GM12878 (cell line): Measurements from ENCODE around the gene OR52E1. TPM values are rescaled to one million over a fixed set of nuclear protein-coding genes. Genes with fewer than 3 reads are reported as not detected.

Source experiments
- ATAC-seq: fragments of 200-7000 bp; cut with Tn5 transposase; 3 replicates; pipeline ENCODE4 v1.9.1; 2020; ENCODE audit warnings: mild to moderate bottlenecking, moderate library complexity
- BruUV-seq: library from RNA; stranded (reverse); fragments of 400-500 nt; replicated peaks from 2 replicates; lab custom pipeline; 2021; lab: Mats Ljungman, UMichigan
- CTCF ChIA-PET: fragments of 300-600 bp; sonication (Branson Sonifier 250); formaldehyde crosslinking; extraction: SDS; loops from one replicate; lab custom pipeline; 2021; ENCODE audit warnings: inconsistent platforms; lab: Yijun Ruan, JAX
- POLR2A ChIA-PET: fragments of 350-600 bp; formaldehyde crosslinking; extraction: SDS; loops from one replicate; lab custom pipeline; 2021; ENCODE audit warnings: inconsistent platforms; lab: Charles Lee
- RAD21 ChIA-PET: fragments of 300-600 bp; sonication (Branson Sonifier 250); formaldehyde crosslinking; loops from one replicate; lab custom pipeline; 2023; ENCODE audit warnings: antibody characterized with exemption; ENCODE audit not compliant: unreplicated experiment; lab: Charles Lee
- SMC1A ChIA-PET: fragments of 300-600 bp; sonication (Branson Sonifier 250); formaldehyde crosslinking; loops from one replicate; lab custom pipeline; 2023; ENCODE audit not compliant: unreplicated experiment, uncharacterized antibody; lab: Charles Lee
- DNase-seq: peaks from one replicate; pipeline ENCODE4 v3.0.0-alpha.2; 2011; ENCODE audit warnings: low read depth, low spot score
- FAIRE-seq: peaks from 3 replicates; lab custom pipeline; 2011; peaks lifted over from hg19 to GRCh38; lab: Jason Lieb, UNC
- H2AFZ ChIP-seq: 2 replicates; pipeline ENCODE4 v1.6.0; 2011; ENCODE audit warnings: low read depth, low read length, control low read depth; ENCODE audit not compliant: control insufficient read depth
- H3K27ac ChIP-seq: 2 replicates; pipeline ENCODE4 v1.5.1; 2011; ENCODE audit warnings: control low read depth; ENCODE audit not compliant: control insufficient read depth, insufficient read depth
- H3K27me3 ChIP-seq, 2 experiments: replicated peaks in 1 of 2; 2 replicates each; pipeline versions ENCODE4 v1.6.0 to v1.6.1; 2011; ENCODE audit warnings: low read length in 1 of 2; ENCODE audit not compliant: control insufficient read depth in 2 of 2, insufficient read depth in 2 of 2
- H3K36me3 ChIP-seq, 2 experiments: 2 replicates each; pipeline ENCODE4 v1.5.1; 2011; ENCODE audit warnings: low read length in 1 of 2; ENCODE audit not compliant: control insufficient read depth in 2 of 2, insufficient read depth in 2 of 2
- H3K4me1 ChIP-seq: 2 replicates; pipeline ENCODE4 v1.6.1; 2011; ENCODE audit warnings: mild to moderate bottlenecking, low read length, moderate library complexity, mixed read lengths; ENCODE audit not compliant: control insufficient read depth, insufficient read depth
- H3K4me2 ChIP-seq: 2 replicates; pipeline ENCODE4 v1.6.0; 2011; ENCODE audit warnings: control low read depth; ENCODE audit not compliant: control insufficient read depth, insufficient read depth
- H3K4me3 ChIP-seq: fragments of 200-600 bp; sonication (generic); 2 replicates; pipeline ENCODE4 v1.5.1; 2016
- H3K79me2 ChIP-seq: 2 replicates; pipeline ENCODE4 v1.6.0; 2011; ENCODE audit warnings: low read length; ENCODE audit not compliant: control insufficient read depth, insufficient read depth
- H3K9ac ChIP-seq: 2 replicates; pipeline ENCODE4 v1.8.0; 2011; ENCODE audit warnings: low read length, control low read depth, mixed read lengths; ENCODE audit not compliant: control insufficient read depth, insufficient read depth
- H3K9me3 ChIP-seq: replicated peaks from 3 replicates; pipeline ENCODE4 v1.5.1; 2011; ENCODE audit warnings: mild to moderate bottlenecking, low read length; ENCODE audit not compliant: control insufficient read depth, insufficient read depth
- H4K20me1 ChIP-seq: 2 replicates; pipeline ENCODE4 v1.6.0; 2011; ENCODE audit not compliant: control insufficient read depth, insufficient read depth
- CHD1 ChIP-seq: IDR thresholded peaks from 2 replicates; pipeline ENCODE4 v1.6.1; 2012; ENCODE audit warnings: low read depth, low read length, improper control_type of control experiment
- EZH2 ChIP-seq: IDR thresholded peaks from 2 replicates; pipeline ENCODE4 v1.6.1; 2012; ENCODE audit warnings: low read depth, mild to moderate bottlenecking, control low read depth, inconsistent platforms, low read length, borderline replicate concordance; ENCODE audit not compliant: control insufficient read depth
- FOXM1 ChIP-seq: IDR thresholded peaks from 2 replicates; pipeline ENCODE4 v1.6.1; 2012; ENCODE audit warnings: low read depth, mild to moderate bottlenecking, inconsistent platforms, low read length, moderate library complexity
- HDAC6 ChIP-seq: fragments of 200-600 bp; sonication (generic); IDR thresholded peaks from one replicate; pipeline ENCODE4 v1.8.0; 2017; ENCODE audit warnings: antibody characterized with exemption; ENCODE audit not compliant: unreplicated experiment
- KAT2A ChIP-seq: conservative IDR thresholded peaks from 2 replicates; pipeline ENCODE4 v1.6.1; 2011; ENCODE audit warnings: low read depth, low read length; ENCODE audit not compliant: control insufficient read depth
- MTA3 ChIP-seq: IDR thresholded peaks from 2 replicates; pipeline ENCODE4 v1.6.1; 2012; ENCODE audit warnings: low read length, inconsistent platforms, borderline replicate concordance
- RCOR1 ChIP-seq: conservative IDR thresholded peaks from 2 replicates; pipeline ENCODE4 v1.6.1; 2012; ENCODE audit warnings: low read depth, low read length, improper control_type of control experiment
- SIN3A ChIP-seq: IDR thresholded peaks from 2 replicates; pipeline ENCODE4 v1.6.1; 2012; ENCODE audit warnings: low read depth, low read length, improper control_type of control experiment
- ZBTB40 ChIP-seq: fragments of 450-650 bp; IDR thresholded peaks from 2 replicates; pipeline ENCODE4 v1.6.1; 2016; ENCODE audit warnings: mild to moderate bottlenecking, moderate library complexity, borderline replicate concordance
- ZNF217 ChIP-seq: fragments of 450-650 bp; IDR thresholded peaks from 2 replicates; pipeline ENCODE4 v1.6.1; 2017; ENCODE audit warnings: antibody characterized with exemption, mild to moderate bottlenecking
- WGBS: methylation state at CpG from one replicate; pipeline ENCODE4 v1.1.6; 2016; ENCODE audit warnings: low lambda C conversion rate; ENCODE audit not compliant: insufficient replicate concordance, insufficient coverage; ENCODE audit errors: missing lambda C conversion rate; 5-methylcytosine and 5-hydroxymethylcytosine counted together
- in situ Hi-C: fragments of 300-500 bp; cut with MboI; formaldehyde crosslinking; loops from 9 replicates; pipeline ENCODE4 v1.14.3; 2018; ENCODE audit warnings: mixed read lengths
- intact Hi-C: fragments of 100-400 bp; cut with micrococcal nuclease; formaldehyde crosslinking; loops from one replicate; pipeline ENCODE4 v1.14.2; 2022; ENCODE audit not compliant: unreplicated experiment
- polyA plus RNA-seq, 11 experiments: library from polyadenylated mRNA; depleted of rRNA in 4 of 11; unstranded in 6 of 11; stranded (reverse) in 5 of 11; fragments of >200 nt; fragmentation: Nextera tagmentation in 4 of 11; fragmentation: Illumina TruSeq in 1 of 11; extraction: Ambion mirVana in 4 of 11; extraction: Trizol in 1 of 11; gene quantifications; 1 replicate in 1 of 11; 2 replicates in 10 of 11; pipeline versions ENCODE4 v1.2.1 to v1.2.3, GENCODE V29; 2011 to 2016; ENCODE audit warnings: inconsistent platforms in 2 of 11, missing spikeins in 2 of 11, low read depth in 1 of 11
- total RNA-seq, 4 experiments: library from RNA; depleted of rRNA in 3 of 4; stranded (reverse); fragments of >200 nt in 3 of 4; fragmentation: Illumina TruSeq in 1 of 4; extraction: Trizol in 1 of 4; gene quantifications; 2 replicates each; pipeline versions ENCODE4 v1.2.1 to v1.2.3, GENCODE V29; 2013 to 2021
- TF ChIP-seq, protein P1 (sequence below): fragments of 450-650 bp; formaldehyde crosslinking; IDR thresholded peaks from 2 replicates; pipeline ENCODE4 v1.4.0; 2022; ENCODE audit warnings: mild to moderate bottlenecking, moderate library complexity
- TF ChIP-seq, protein P2 (sequence below): fragments of 450-650 bp; IDR thresholded peaks from 2 replicates; pipeline ENCODE4 v1.6.1; 2017; ENCODE audit warnings: mild to moderate bottlenecking, moderate library complexity

The OR52E1 gene
- total and polyA plus RNA-seq, 10 of the 15 experiments (the other 5 are each of a cell fraction or from before 2014, with no cell fraction given): not detected

GRCh38 chr11:5021996-5022395 is 47.4 kb upstream of the OR52E1 start:
- Histone ChIP-seq H3K4me2 (no peak overlapping the region), H3K27me3 (no peaks in the 10 kb centered on the region), H3K4me3 (no peak overlapping the region), H2AFZ (no peak overlapping the region), H3K4me1 (no peaks in the 10 kb centered on the region), H3K79me2 (no peaks in the 10 kb centered on the region), H3K27ac (no peak overlapping the region), H3K36me3 (no peaks in the 10 kb centered on the region), H3K9me3 (no peaks in the 10 kb centered on the region; the same call in 2 of the 3 replicates), H4K20me1 (no peaks in the 10 kb centered on the region; the same call in 1 of the 2 replicates), H3K9ac (no peak overlapping the region)
- FAIRE-seq (no peak), ATAC-seq (no peak), DNase-seq (no peak)
- intact Hi-C loops (no loop called here), in situ Hi-C loops (no loop called here)
- BruUV-seq: no TSS peak
- ChIA-PET CTCF (no interaction called here), RAD21 (no interaction called here), SMC1A (no interaction called here), POLR2A (no interaction called here)
- WGBS: 59% methylated on average over 2 of the region's 2 CpGs
- TF ChIP-seq HDAC6 (no peak), ZNF217 (no peak), KAT2A (no peak), MTA3 (no peak), CHD1 (no peak), RCOR1 (no peak), SIN3A (no peak), FOXM1 (no peak), ZBTB40 (no peak), EZH2 (no peak)
- TF ChIP-seq, protein P1, sequence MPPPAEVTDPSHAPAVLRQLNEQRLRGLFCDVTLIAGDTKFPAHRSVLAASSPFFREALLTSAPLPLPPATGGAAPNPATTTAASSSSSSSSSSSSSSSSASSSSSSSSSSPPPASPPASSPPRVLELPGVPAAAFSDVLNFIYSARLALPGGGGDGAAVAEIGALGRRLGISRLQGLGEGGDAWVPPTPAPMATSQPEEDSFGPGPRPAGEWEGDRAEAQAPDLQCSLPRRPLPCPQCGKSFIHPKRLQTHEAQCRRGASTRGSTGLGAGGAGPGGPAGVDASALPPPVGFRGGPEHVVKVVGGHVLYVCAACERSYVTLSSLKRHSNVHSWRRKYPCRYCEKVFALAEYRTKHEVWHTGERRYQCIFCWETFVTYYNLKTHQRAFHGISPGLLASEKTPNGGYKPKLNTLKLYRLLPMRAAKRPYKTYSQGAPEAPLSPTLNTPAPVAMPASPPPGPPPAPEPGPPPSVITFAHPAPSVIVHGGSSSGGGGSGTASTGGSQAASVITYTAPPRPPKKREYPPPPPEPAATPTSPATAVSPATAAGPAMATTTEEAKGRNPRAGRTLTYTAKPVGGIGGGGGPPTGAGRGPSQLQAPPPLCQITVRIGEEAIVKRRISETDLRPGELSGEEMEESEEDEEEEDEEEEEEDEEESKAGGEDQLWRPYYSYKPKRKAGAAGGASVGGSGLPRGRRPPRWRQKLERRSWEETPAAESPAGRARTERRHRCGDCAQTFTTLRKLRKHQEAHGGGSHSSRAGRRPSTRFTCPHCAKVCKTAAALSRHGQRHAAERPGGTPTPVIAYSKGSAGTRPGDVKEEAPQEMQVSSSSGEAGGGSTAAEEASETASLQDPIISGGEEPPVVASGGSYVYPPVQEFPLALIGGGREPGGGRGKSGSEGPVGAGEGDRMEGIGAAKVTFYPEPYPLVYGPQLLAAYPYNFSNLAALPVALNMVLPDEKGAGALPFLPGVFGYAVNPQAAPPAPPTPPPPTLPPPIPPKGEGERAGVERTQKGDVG (CRISPR knock-in tag): no peak
- TF ChIP-seq, protein P2, sequence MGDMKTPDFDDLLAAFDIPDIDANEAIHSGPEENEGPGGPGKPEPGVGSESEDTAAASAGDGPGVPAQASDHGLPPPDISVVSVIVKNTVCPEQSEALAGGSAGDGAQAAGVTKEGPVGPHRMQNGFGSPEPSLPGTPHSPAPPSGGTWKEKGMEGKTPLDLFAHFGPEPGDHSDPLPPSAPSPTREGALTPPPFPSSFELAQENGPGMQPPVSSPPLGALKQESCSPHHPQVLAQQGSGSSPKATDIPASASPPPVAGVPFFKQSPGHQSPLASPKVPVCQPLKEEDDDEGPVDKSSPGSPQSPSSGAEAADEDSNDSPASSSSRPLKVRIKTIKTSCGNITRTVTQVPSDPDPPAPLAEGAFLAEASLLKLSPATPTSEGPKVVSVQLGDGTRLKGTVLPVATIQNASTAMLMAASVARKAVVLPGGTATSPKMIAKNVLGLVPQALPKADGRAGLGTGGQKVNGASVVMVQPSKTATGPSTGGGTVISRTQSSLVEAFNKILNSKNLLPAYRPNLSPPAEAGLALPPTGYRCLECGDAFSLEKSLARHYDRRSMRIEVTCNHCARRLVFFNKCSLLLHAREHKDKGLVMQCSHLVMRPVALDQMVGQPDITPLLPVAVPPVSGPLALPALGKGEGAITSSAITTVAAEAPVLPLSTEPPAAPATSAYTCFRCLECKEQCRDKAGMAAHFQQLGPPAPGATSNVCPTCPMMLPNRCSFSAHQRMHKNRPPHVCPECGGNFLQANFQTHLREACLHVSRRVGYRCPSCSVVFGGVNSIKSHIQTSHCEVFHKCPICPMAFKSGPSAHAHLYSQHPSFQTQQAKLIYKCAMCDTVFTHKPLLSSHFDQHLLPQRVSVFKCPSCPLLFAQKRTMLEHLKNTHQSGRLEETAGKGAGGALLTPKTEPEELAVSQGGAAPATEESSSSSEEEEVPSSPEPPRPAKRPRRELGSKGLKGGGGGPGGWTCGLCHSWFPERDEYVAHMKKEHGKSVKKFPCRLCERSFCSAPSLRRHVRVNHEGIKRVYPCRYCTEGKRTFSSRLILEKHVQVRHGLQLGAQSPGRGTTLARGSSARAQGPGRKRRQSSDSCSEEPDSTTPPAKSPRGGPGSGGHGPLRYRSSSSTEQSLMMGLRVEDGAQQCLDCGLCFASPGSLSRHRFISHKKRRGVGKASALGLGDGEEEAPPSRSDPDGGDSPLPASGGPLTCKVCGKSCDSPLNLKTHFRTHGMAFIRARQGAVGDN: no peak
